GM23338 (cell line): ENCODE data around the gene ADAT1. TPM values are rescaled to one million over a fixed set of nuclear protein-coding genes. Genes with fewer than 3 reads are reported as not detected.

Source experiments
- ATAC-seq: fragments of 200-7000 bp; cut with Tn5 transposase; 3 replicates; pipeline ENCODE4 v1.9.1; 2020
- DNase-seq: peaks from one replicate; pipeline ENCODE4 v3.0.0-alpha.2; 2015; ENCODE audit warnings: low spot score
- H2AFZ ChIP-seq: fragments of 200-600 bp; sonication (generic); 2 replicates; pipeline ENCODE4 v1.8.0; 2016; ENCODE audit warnings: antibody characterized with exemption, mild to moderate bottlenecking, moderate library complexity
- H3F3A ChIP-seq: fragments of 200-600 bp; sonication (generic); replicated peaks from 2 replicates; pipeline ENCODE4 v1.8.0; 2017; ENCODE audit warnings: antibody characterized with exemption, mixed run types, low read depth
- H3K27ac ChIP-seq: fragments of 200-600 bp; sonication (generic); 2 replicates; pipeline ENCODE4 v1.6.1; 2016; ENCODE audit warnings: low read depth
- H3K27me3 ChIP-seq: fragments of 200-600 bp; sonication (generic); 2 replicates; pipeline ENCODE4 v1.8.0; 2016; ENCODE audit warnings: mild to moderate bottlenecking, mixed run types, moderate library complexity; ENCODE audit not compliant: insufficient read depth
- H3K36me3 ChIP-seq: fragments of 200-600 bp; sonication (generic); 2 replicates; pipeline ENCODE4 v1.8.0; 2016; ENCODE audit warnings: mild to moderate bottlenecking; ENCODE audit not compliant: insufficient read depth
- H3K4me1 ChIP-seq: fragments of 200-600 bp; sonication (generic); 2 replicates; pipeline ENCODE4 v1.8.0; 2016; ENCODE audit warnings: mild to moderate bottlenecking, moderate library complexity; ENCODE audit not compliant: insufficient read depth
- H3K4me2 ChIP-seq: fragments of 200-600 bp; sonication (generic); 2 replicates; pipeline ENCODE4 v1.7.1; 2017; ENCODE audit warnings: mixed run types
- H3K4me3 ChIP-seq: fragments of 200-600 bp; sonication (generic); 2 replicates; pipeline ENCODE4 v1.6.1; 2016; ENCODE audit warnings: mixed run types
- H3K79me2 ChIP-seq: fragments of 200-600 bp; sonication (generic); replicated peaks from 2 replicates; pipeline ENCODE4 v1.8.0; 2017; ENCODE audit warnings: mild to moderate bottlenecking; ENCODE audit not compliant: insufficient read depth
- H3K9me2 ChIP-seq: fragments of 200-600 bp; sonication (generic); 2 replicates; pipeline ENCODE4 v1.8.0; 2017; ENCODE audit not compliant: insufficient read depth
- H4K20me1 ChIP-seq: fragments of 200-600 bp; sonication (generic); replicated peaks from 2 replicates; pipeline ENCODE4 v1.8.0; 2017; ENCODE audit warnings: mild to moderate bottlenecking; ENCODE audit not compliant: insufficient read depth
- H3K27ac Mint-ChIP-seq: 2 replicates; pipeline ENCODE4 v1.8.0; 2020; ENCODE audit warnings: inconsistent platforms, mild to moderate bottlenecking, moderate library complexity, mixed read lengths
- H3K27me3 Mint-ChIP-seq: 3 replicates; pipeline ENCODE4 v1.8.0; 2022; ENCODE audit warnings: low read depth, mild to moderate bottlenecking, moderate library complexity, mixed read lengths, inconsistent platforms; ENCODE audit not compliant: insufficient read depth, poor library complexity
- H3K36me3 Mint-ChIP-seq: 3 replicates; pipeline ENCODE4 v1.8.0; 2021; ENCODE audit warnings: low read depth, mild to moderate bottlenecking, inconsistent platforms, moderate library complexity, mixed read lengths
- H3K4me1 Mint-ChIP-seq: 3 replicates; pipeline ENCODE4 v1.8.0; 2020; ENCODE audit warnings: mild to moderate bottlenecking, inconsistent platforms, mixed read lengths
- H3K4me3 Mint-ChIP-seq: 3 replicates; pipeline ENCODE4 v1.8.0; 2021; ENCODE audit warnings: moderate library complexity, mild to moderate bottlenecking, inconsistent platforms, mixed read lengths
- H3K9me3 Mint-ChIP-seq: 3 replicates; pipeline ENCODE4 v1.8.0; 2020; ENCODE audit warnings: moderate library complexity, mild to moderate bottlenecking, inconsistent platforms, mixed read lengths
- CREB1 ChIP-seq: fragments of 250-450 bp; sonication (Bioruptor Pico); IDR thresholded peaks from 2 replicates; pipeline ENCODE4 v1.5.0; 2020; ENCODE audit warnings: low read depth, mild to moderate bottlenecking, moderate library complexity
- CTCF ChIP-seq, 2 experiments: fragments of 200-600 bp in 1 of 2; sonication (generic) in 1 of 2; conservative IDR thresholded peaks; 2 replicates each; pipeline versions ENCODE4 v1.5.1 to v1.6.1; 2016 to 2017; ENCODE audit warnings: antibody characterized with exemption in 2 of 2, low read depth in 2 of 2, mild to moderate bottlenecking in 2 of 2, moderate library complexity in 1 of 2
- ETS1 ChIP-seq: IDR thresholded peaks from 2 replicates; pipeline ENCODE4 v1.6.1; 2016; ENCODE audit warnings: antibody characterized with exemption
- EZH2 ChIP-seq: fragments of 200-600 bp; sonication (generic); IDR thresholded peaks from one replicate; pipeline ENCODE4 v1.8.0; 2017; ENCODE audit warnings: antibody characterized with exemption, mild to moderate bottlenecking, low read depth; ENCODE audit not compliant: unreplicated experiment
- EZH2phosphoT487 ChIP-seq: fragments of 200-600 bp; sonication (generic); IDR thresholded peaks from one replicate; pipeline ENCODE4 v1.8.1; 2018; ENCODE audit warnings: antibody characterized with exemption; ENCODE audit not compliant: unreplicated experiment
- JUNB ChIP-seq: IDR thresholded peaks from one replicate; pipeline ENCODE4 v1.6.1; 2016; ENCODE audit warnings: antibody characterized with exemption; ENCODE audit not compliant: unreplicated experiment
- NANOG ChIP-seq: IDR thresholded peaks from 2 replicates; pipeline ENCODE4 v1.6.1; 2016; ENCODE audit warnings: antibody characterized with exemption, borderline replicate concordance
- POLR2AphosphoS5 ChIP-seq: IDR thresholded peaks from 2 replicates; pipeline ENCODE4 v1.6.1; 2016; ENCODE audit warnings: antibody characterized with exemption, low read depth
- REST ChIP-seq: IDR thresholded peaks from one replicate; pipeline ENCODE4 v1.6.1; 2018; ENCODE audit warnings: antibody characterized with exemption; ENCODE audit not compliant: unreplicated experiment
- STAT1 ChIP-seq: IDR thresholded peaks from one replicate; pipeline ENCODE4 v1.6.1; 2016; ENCODE audit warnings: antibody characterized with exemption; ENCODE audit not compliant: unreplicated experiment
- ZNF114 ChIP-seq: fragments of 250-450 bp; sonication (Bioruptor Pico); IDR thresholded peaks from 2 replicates; pipeline ENCODE4 v1.5.0; 2020; ENCODE audit warnings: mild to moderate bottlenecking, moderate library complexity
- polyA plus RNA-seq: library from polyadenylated mRNA; unstranded; fragments of >200 nt; fragmentation: Nextera tagmentation; extraction: Ambion mirVana; gene quantifications from 2 replicates; pipeline ENCODE4 v1.2.1, GENCODE V29; 2016
- total RNA-seq: library from RNA; depleted of rRNA; stranded (reverse); fragments of >200 nt; shearing (Covaris generic); gene quantifications from 2 replicates; pipeline ENCODE4 v1.2.3, GENCODE V29; 2014

ADAT1 gene
- total and polyA plus RNA-seq, 2 experiments from 2014 or later = 17.4 to 53.6 TPM

GRCh38 chr16:75593825-75594820, 29.0 kb downstream of the ADAT1 start (continued):
- TF ChIP-seq CTCF (conservative IDR thresholded peaks at IDR 0.05; ENCODE audit: low read depth in 2 of 2) (no peak), POLR2AphosphoS5 (peak; percentile 28; the same call in 1 of the 2 replicates), CREB1 (CRISPR knock-in tag) (0 out of 2 replicates have a peak, but pooled peaks have one; percentile 6), EZH2phosphoT487 (no peak), EZH2 (no peak), JUNB (no peak), STAT1 (no peak), REST (no peak), ZNF114 (CRISPR knock-in tag) (no peak), ETS1 (no peak)

- Histone ChIP-seq H3K27me3 (no peaks in the 10 kb centered on the region), H3K4me1 (peaks cover 33% of the 10 kb centered on the region), H4K20me1 (no peaks in the 10 kb centered on the region), H3K79me2 (no peaks in the 10 kb centered on the region), H3K4me2 (peak overlapping the region; percentile 50), H3F3A (no peaks in the 10 kb centered on the region), H3K9me2 (no peaks in the 10 kb centered on the region), H3K4me3 (no peak overlapping the region), H3K27ac (no peak overlapping the region), H2AFZ (no peak overlapping the region), H3K36me3 (no peaks in the 10 kb centered on the region)
- peaks cover 7% of the 10 kb centered on the region; the same call in 2 of the 3 replicates for H3K9me3 Mint-ChIP-seq
- H3K27me3 Mint-ChIP-seq = peaks cover 11% of the 10 kb centered on the region
- DNase-seq (no peak), ATAC-seq (no peak)
- H3K36me3 Mint-ChIP-seq = peaks cover 23% of the 10 kb centered on the region
- peaks cover 52% of the 10 kb centered on the region for H3K4me1 Mint-ChIP-seq
- H3K4me3 Mint-ChIP-seq = peak overlapping the region; percentile 19; the same call in 1 of the 3 replicates
- H3K27ac Mint-ChIP-seq = peak overlapping the region; percentile 71; the same call in 1 of the 2 replicates
- TF ChIP-seq CTCF (conservative IDR thresholded peaks at IDR 0.05; ENCODE audit: low read depth in 2 of 2) = no peak
- no peak for TF ChIP-seq ZNF114 (CRISPR knock-in tag)
- TF ChIP-seq NANOG = no peak
Observed at GRCh38 chr16:75593308-75593707, 29.8 kb downstream of the ADAT1 start.
